T-helper 17 cell (primary cell): Measurements from ENCODE around the gene LRRC4C. TPM values are rescaled to one million over a fixed set of nuclear protein-coding genes. Genes with fewer than 3 reads are reported as not detected.

Source experiments
- ATAC-seq: fragments of 150-1000 bp; cut with Tn5 transposase; 2 replicates; pipeline ENCODE4 v1.10.0; 2021; ENCODE audit warnings: mild to moderate bottlenecking, moderate library complexity
- DNase-seq, 3 donors: peaks; one replicate each; pipeline versions ENCODE4 v3.0.0 to v3.0.0-alpha.2; 2020 to 2021
- H3K9me3 ChIP-seq: one replicate; pipeline ENCODE4 v1.7.0; 2013; ENCODE audit warnings: low read length, mild to moderate bottlenecking; ENCODE audit not compliant: control insufficient read depth, poor library complexity, severe bottlenecking
- H3K27ac Mint-ChIP-seq: one replicate; pipeline ENCODE4 v1.8.0; 2022; ENCODE audit warnings: mild to moderate bottlenecking, moderate library complexity, mixed read lengths
- H3K27me3 Mint-ChIP-seq: one replicate; pipeline ENCODE4 v1.8.0; 2022; ENCODE audit warnings: mixed read lengths
- H3K36me3 Mint-ChIP-seq: one replicate; pipeline ENCODE4 v1.8.0; 2022; ENCODE audit warnings: low read depth, mixed read lengths
- H3K4me1 Mint-ChIP-seq: one replicate; pipeline ENCODE4 v1.8.0; 2022; ENCODE audit warnings: mild to moderate bottlenecking, mixed read lengths
- H3K4me3 Mint-ChIP-seq: one replicate; pipeline ENCODE4 v1.8.0; 2022; ENCODE audit warnings: mild to moderate bottlenecking, moderate library complexity, mixed read lengths
- total RNA-seq, 4 donors: library from RNA in 2 of 4; stranded (reverse) in 2 of 4; gene quantifications; one replicate each; pipeline ENCODE4 v1.2.3 and lab custom pipeline; 2022 to 2026

Gene LRRC4C
- total RNA-seq, 2 donors from 2014 or later = not detected

GRCh38 chr11:40119661-40120060, 1339.8 kb downstream of the LRRC4C start:
- Mint-ChIP-seq H3K36me3 (no peaks in the 10 kb centered on the region), H3K27me3 (no peaks in the 10 kb centered on the region), H3K27ac (no peak overlapping the region), H3K4me1 (no peaks in the 10 kb centered on the region), H3K4me3 (no peak overlapping the region)
- DNase-seq = no peak
- no peaks in the 10 kb centered on the region for H3K9me3 ChIP-seq
- no peak for ATAC-seq

GRCh38 chr11:40118780-40119179, 1340.7 kb downstream of the LRRC4C start:
- no peak overlapping the region for H3K27ac Mint-ChIP-seq
- DNase-seq (no peak), ATAC-seq (no peak)
- H3K9me3 ChIP-seq = no peaks in the 10 kb centered on the region
- no peaks in the 10 kb centered on the region for H3K36me3 Mint-ChIP-seq
- no peaks in the 10 kb centered on the region for H3K4me1 Mint-ChIP-seq
- H3K4me3 Mint-ChIP-seq = no peak overlapping the region
- H3K27me3 Mint-ChIP-seq = no peaks in the 10 kb centered on the region

GRCh38 chr11:40118026-40118425, 1341.4 kb downstream of the LRRC4C start:
- no peaks in the 10 kb centered on the region for H3K4me1 Mint-ChIP-seq
- no peak for ATAC-seq

GRCh38 chr11:40104941-40105550, 1354.4 kb downstream of the LRRC4C start:
- ATAC-seq (no peak), DNase-seq (no peak)
- H3K27ac Mint-ChIP-seq = no peak overlapping the region
- no peaks in the 10 kb centered on the region for H3K27me3 Mint-ChIP-seq
- H3K9me3 ChIP-seq = no peaks in the 10 kb centered on the region
- H3K4me1 Mint-ChIP-seq = no peaks in the 10 kb centered on the region
- no peak overlapping the region for H3K4me3 Mint-ChIP-seq
- H3K36me3 Mint-ChIP-seq = no peaks in the 10 kb centered on the region

More at GRCh38 chr11:40118026-40118425, 1341.4 kb downstream of the LRRC4C start:
- Mint-ChIP-seq H3K36me3 (no peaks in the 10 kb centered on the region), H3K27me3 (no peaks in the 10 kb centered on the region), H3K4me3 (no peak overlapping the region), H3K27ac (no peak overlapping the region)
- DNase-seq = no peak
- H3K9me3 ChIP-seq = no peaks in the 10 kb centered on the region

GRCh38 chr11:40100781-40101180, 1358.7 kb downstream of the LRRC4C start:
- peaks cover 3% of the 10 kb centered on the region for H3K9me3 ChIP-seq
- H3K36me3 Mint-ChIP-seq = no peaks in the 10 kb centered on the region
- no peak overlapping the region for H3K4me3 Mint-ChIP-seq
- H3K27me3 Mint-ChIP-seq = no peaks in the 10 kb centered on the region
- no peaks in the 10 kb centered on the region for H3K4me1 Mint-ChIP-seq
- no peak for ATAC-seq
- H3K27ac Mint-ChIP-seq = no peak overlapping the region
- DNase-seq = no peak

- ATAC-seq (no peak), DNase-seq (no peak)
- Mint-ChIP-seq H3K4me3 (no peak overlapping the region), H3K27ac (no peak overlapping the region), H3K27me3 (no peaks in the 10 kb centered on the region), H3K36me3 (no peaks in the 10 kb centered on the region), H3K4me1 (no peaks in the 10 kb centered on the region)
- peaks cover 3% of the 10 kb centered on the region for H3K9me3 ChIP-seq
Measured at GRCh38 chr11:40100162-40100553, 1359.3 kb downstream of the LRRC4C start.

- no peak for DNase-seq
- H3K9me3 ChIP-seq = peaks cover 3% of the 10 kb centered on the region
- no peak overlapping the region for H3K27ac Mint-ChIP-seq
- no peak for ATAC-seq
- H3K4me3 Mint-ChIP-seq = no peak overlapping the region
- no peaks in the 10 kb centered on the region for H3K27me3 Mint-ChIP-seq
- H3K36me3 Mint-ChIP-seq = no peaks in the 10 kb centered on the region
- H3K4me1 Mint-ChIP-seq = no peaks in the 10 kb centered on the region
Measured at GRCh38 chr11:40099426-40100161, 1359.9 kb downstream of the LRRC4C start.

- Mint-ChIP-seq H3K36me3 (no peaks in the 10 kb centered on the region), H3K4me3 (no peak overlapping the region), H3K4me1 (no peaks in the 10 kb centered on the region), H3K27me3 (no peaks in the 10 kb centered on the region), H3K27ac (no peak overlapping the region)
- no peak for ATAC-seq
- DNase-seq = no peak
- peaks cover 3% of the 10 kb centered on the region for H3K9me3 ChIP-seq
Measured at GRCh38 chr11:40095446-40095845, 1364.0 kb downstream of the LRRC4C start.

- no peak for DNase-seq
- Mint-ChIP-seq H3K4me3 (no peak overlapping the region), H3K27ac (no peak overlapping the region), H3K36me3 (no peaks in the 10 kb centered on the region), H3K4me1 (no peaks in the 10 kb centered on the region), H3K27me3 (no peaks in the 10 kb centered on the region)
- no peak for ATAC-seq
- peaks cover 3% of the 10 kb centered on the region for H3K9me3 ChIP-seq
Measured at GRCh38 chr11:40094954-40095353, 1364.5 kb downstream of the LRRC4C start.

- H3K27me3 Mint-ChIP-seq = no peaks in the 10 kb centered on the region
- H3K27ac Mint-ChIP-seq = no peak overlapping the region
- H3K9me3 ChIP-seq = no peaks in the 10 kb centered on the region
- DNase-seq = no peak
- no peaks in the 10 kb centered on the region for H3K4me1 Mint-ChIP-seq
- H3K4me3 Mint-ChIP-seq = no peak overlapping the region
- H3K36me3 Mint-ChIP-seq = no peaks in the 10 kb centered on the region
- no peak for ATAC-seq
Measured at GRCh38 chr11:40080434-40080833, 1379.0 kb downstream of the LRRC4C start.
